GM18505 (cell line): ENCODE measurements around the gene DHRS1.

Source experiments
- ATAC-seq: cut with Tn5 transposase; IDR thresholded peaks from one replicate; pipeline ENCODE4 v1.9.1; 2021; ENCODE audit not compliant: unreplicated experiment
- POLR2A ChIP-seq: IDR thresholded peaks from 4 replicates; pipeline ENCODE4 v1.6.1; 2011; ENCODE audit warnings: borderline replicate concordance; ENCODE audit not compliant: insufficient read depth, insufficient read length; ENCODE audit errors: extremely low read depth

Gene DHRS1

GRCh38 chr14:24243336-24243836 lies 56.2 kb downstream of the DHRS1 start:
- TF ChIP-seq POLR2A: no peak
- no peak for ATAC-seq

- peak; percentile 77 for ATAC-seq
- TF ChIP-seq POLR2A: no peak
Measured at GRCh38 chr14:24241829-24242443, 57.6 kb downstream of the DHRS1 start.
